Tibial nerve (tissue), 4 donors: Measurements from ENCODE around the gene ZBTB20. TPM values are rescaled to one million over a fixed set of nuclear protein-coding genes. Genes with fewer than 3 reads are reported as not detected.
A peak's percentile ranks its signal among the peaks of the same experiment; 100 is the strongest.

Source experiments
- DNase-seq, 2 donors: peaks; one replicate each; pipeline ENCODE4 v3.0.0-alpha.2; 2019; ENCODE audit warnings: low spot score in 2 of 2
- H3K27ac ChIP-seq, 4 donors: fragments of 200-600 bp; sonication (generic) in 3 of 4; one replicate each; pipeline ENCODE4 v1.5.1; 2017 to 2019; ENCODE audit warnings: mild to moderate bottlenecking in 1 of 4
- H3K27me3 ChIP-seq, 2 donors: fragments of 200-600 bp; sonication (generic) in 1 of 2; one replicate each; pipeline versions ENCODE4 v1.5.1 to v1.6.0; 2017 to 2019
- H3K36me3 ChIP-seq, 3 donors: fragments of 200-600 bp; sonication (generic); one replicate each; pipeline ENCODE4 v1.5.1; 2018 to 2019
- H3K4me1 ChIP-seq, 4 donors: fragments of 200-600 bp; sonication (generic) in 3 of 4; one replicate each; pipeline ENCODE4 v1.5.1; 2017 to 2019
- H3K4me3 ChIP-seq, 4 donors: fragments of 200-600 bp; sonication (generic) in 3 of 4; one replicate each; pipeline ENCODE4 v1.5.1; 2017 to 2019; ENCODE audit warnings: mild to moderate bottlenecking in 1 of 4, moderate library complexity in 1 of 4
- H3K9me3 ChIP-seq, 4 donors: fragments of 200-600 bp; sonication (generic) in 3 of 4; one replicate each; pipeline ENCODE4 v1.5.1; 2017 to 2019
- EP300 ChIP-seq, 2 donors: sonication (generic); formaldehyde crosslinking; IDR thresholded peaks; one replicate each; pipeline ENCODE4 v1.6.1; 2017; ENCODE audit warnings: antibody characterized with exemption in 2 of 2, mild to moderate bottlenecking in 1 of 2
- POLR2A ChIP-seq, 2 donors: fragments of 450-650 bp; IDR thresholded peaks; one replicate each; pipeline ENCODE4 v1.6.1; 2017; ENCODE audit warnings: antibody characterized with exemption in 2 of 2, mild to moderate bottlenecking in 2 of 2, moderate library complexity in 2 of 2
- WGBS, 2 donors: methylation state at CpG; one replicate each; pipeline ENCODE4 v1.1.5; 2018; 5-methylcytosine and 5-hydroxymethylcytosine counted together
- total RNA-seq, 4 donors: library from RNA; depleted of rRNA; stranded (reverse); fragments of >200 nt; gene quantifications; one replicate each; pipeline ENCODE4 v1.1.0, GENCODE V29; 2016
- TF ChIP-seq, protein P1 (sequence below), 5 experiments: fragments of 200-600 bp in 3 of 5; fragments of 450-650 bp in 2 of 5; sonication (generic) in 3 of 5; IDR thresholded peaks; one replicate each; pipeline ENCODE4 v1.5.1; 2016 to 2019; ENCODE audit warnings: antibody characterized with exemption in 5 of 5, mild to moderate bottlenecking in 3 of 5, moderate library complexity in 2 of 5

Gene ZBTB20
- total RNA-seq, 4 donors from 2014 or later, result 63.3 to 127 (median 102) TPM

DNA sequence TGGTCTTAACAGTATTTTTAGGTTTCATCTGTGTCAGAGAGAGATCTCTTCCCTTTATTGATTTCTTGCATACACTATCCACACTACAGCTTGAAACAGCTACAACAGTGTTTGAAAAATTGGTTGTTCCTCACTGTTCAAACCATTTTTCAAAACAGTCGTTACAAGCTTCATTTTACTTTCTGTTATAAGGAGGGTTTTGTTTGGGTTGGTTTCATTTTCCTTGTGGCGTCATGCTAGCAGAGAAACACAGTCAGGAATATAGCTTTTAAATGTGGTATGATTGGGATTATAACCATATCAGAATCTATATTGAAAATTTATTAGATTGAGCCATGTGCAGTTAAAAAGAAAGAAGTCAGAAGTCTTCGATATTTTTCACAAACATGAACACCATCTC, 400.6 kb downstream of the ZBTB20 start:
- WGBS, 2 donors, result 27 to 29% methylated on average over 3 of the region's 3 CpGs
- Histone ChIP-seq H3K4me3 (peak overlapping the region; percentile 20 to 31 (median 26)), H3K27me3 (no peaks in the 10 kb centered on the region), H3K27ac (peak overlapping the region; percentile 17 to 84 (median 53)), H3K36me3 (no peaks in the 10 kb centered on the region), H3K9me3 (no peaks in the 10 kb centered on the region), H3K4me1 (peaks cover 0 to 21% (median 9%) of the 10 kb centered on the region in 4 donors)
- DNase-seq, result no peak
- no peak for TF ChIP-seq POLR2A (IDR thresholded peaks at IDR 0.05)
- TF ChIP-seq EP300 (IDR thresholded peaks at IDR 0.05), result no peak
- TF ChIP-seq, protein P1, sequence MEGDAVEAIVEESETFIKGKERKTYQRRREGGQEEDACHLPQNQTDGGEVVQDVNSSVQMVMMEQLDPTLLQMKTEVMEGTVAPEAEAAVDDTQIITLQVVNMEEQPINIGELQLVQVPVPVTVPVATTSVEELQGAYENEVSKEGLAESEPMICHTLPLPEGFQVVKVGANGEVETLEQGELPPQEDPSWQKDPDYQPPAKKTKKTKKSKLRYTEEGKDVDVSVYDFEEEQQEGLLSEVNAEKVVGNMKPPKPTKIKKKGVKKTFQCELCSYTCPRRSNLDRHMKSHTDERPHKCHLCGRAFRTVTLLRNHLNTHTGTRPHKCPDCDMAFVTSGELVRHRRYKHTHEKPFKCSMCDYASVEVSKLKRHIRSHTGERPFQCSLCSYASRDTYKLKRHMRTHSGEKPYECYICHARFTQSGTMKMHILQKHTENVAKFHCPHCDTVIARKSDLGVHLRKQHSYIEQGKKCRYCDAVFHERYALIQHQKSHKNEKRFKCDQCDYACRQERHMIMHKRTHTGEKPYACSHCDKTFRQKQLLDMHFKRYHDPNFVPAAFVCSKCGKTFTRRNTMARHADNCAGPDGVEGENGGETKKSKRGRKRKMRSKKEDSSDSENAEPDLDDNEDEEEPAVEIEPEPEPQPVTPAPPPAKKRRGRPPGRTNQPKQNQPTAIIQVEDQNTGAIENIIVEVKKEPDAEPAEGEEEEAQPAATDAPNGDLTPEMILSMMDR (IDR thresholded peaks at IDR 0.05), result no peak

DNA sequence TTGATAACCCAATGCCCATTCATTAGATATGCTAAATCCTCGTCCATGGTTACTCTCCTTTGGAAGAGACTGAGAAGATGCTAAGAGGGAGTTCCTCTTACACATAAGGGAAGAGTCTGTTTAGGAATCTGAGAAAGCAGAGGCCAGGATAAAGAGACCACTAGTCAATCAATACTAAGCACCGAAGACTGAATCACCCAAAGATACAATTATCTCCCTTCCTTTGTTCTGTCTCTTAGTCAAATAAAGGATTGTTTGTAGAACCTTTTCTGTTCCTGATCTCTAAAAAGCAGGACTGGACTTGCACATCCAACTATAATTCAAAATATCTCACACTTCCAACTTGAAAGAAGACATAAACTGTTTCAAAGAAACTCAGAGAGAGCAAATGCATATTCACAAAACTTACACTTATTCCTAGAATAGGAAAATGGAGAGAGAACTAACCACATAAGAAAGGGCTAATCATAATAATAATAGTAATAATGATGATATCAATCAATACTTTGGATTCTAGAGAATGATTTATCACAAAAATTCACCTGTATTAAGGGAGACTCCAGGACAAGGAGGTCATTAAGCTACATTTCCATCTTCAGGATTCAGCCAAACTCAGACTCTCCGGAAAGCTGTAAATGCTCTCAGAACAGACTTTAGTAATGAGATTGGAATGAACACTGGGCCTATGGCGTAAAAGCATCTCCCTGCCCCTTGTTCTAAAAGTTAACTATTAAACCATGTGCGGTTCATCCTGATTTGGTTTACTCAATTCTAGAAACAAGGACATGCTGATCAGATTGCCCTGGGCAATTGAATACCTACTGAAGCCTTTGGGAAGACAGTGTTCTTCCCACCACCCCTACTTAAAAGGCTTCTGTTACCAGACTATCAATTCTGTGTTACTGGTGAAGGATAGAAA, 401.5 kb downstream of the ZBTB20 start:
- TF ChIP-seq, protein P1 (IDR thresholded peaks at IDR 0.05), result no peak
- TF ChIP-seq EP300 (IDR thresholded peaks at IDR 0.05), result peak in 1 of 2 donors; percentile 53
- H3K9me3 ChIP-seq, result no peaks in the 10 kb centered on the region
- H3K27me3 ChIP-seq, result no peaks in the 10 kb centered on the region
- H3K4me3 ChIP-seq, result peak overlapping the region in 3 of 4 donors; percentile 20 to 31 (median 30)
- H3K36me3 ChIP-seq, result no peaks in the 10 kb centered on the region
- peak overlapping the region; percentile 17 to 84 (median 53) for H3K27ac ChIP-seq
- peaks cover 0 to 21% (median 9%) of the 10 kb centered on the region in 4 donors for H3K4me1 ChIP-seq
- 39 to 41% methylated on average over 5 of the region's 5 CpGs for WGBS, 2 donors
- peak in 1 of 2 donors; percentile 21 for DNase-seq

DNA sequence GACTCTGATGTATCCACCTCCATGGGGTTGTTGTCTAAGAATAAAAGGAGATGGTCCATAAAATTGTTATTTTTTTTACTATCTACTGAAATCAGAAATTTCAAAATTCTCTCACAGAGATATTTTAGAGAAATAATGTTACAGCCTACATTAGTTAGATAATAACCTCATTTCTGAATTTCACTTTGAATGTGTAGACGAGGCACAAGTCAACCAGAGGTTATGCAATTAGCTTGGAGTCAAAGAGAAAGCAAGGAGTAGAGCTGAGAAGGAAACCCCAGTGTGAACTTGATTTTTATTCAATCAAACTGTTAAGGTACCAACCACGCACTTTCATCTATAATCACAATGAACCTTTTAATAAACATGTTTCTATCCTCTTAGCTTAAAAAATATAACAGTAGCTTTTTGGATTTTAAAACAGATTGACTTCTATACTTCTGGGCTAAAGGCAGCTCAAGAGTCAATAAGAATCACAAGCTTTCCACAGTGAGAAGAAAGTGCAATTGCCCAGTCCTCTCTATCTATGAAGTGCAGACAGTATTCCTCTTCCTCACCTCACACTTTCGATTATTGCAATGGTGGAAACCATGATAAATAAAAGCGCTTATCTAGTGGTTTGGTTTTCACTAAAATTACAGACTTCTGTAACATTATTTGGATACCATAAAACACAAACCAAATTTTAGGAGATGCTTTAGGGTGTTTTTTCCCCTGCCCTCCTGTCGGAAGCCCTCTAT, 403.2 kb downstream of the ZBTB20 start:
- H3K4me1 ChIP-seq, result peaks cover 0 to 21% (median 9%) of the 10 kb centered on the region in 4 donors
- no peak for DNase-seq
- TF ChIP-seq POLR2A (IDR thresholded peaks at IDR 0.05), result no peak
- TF ChIP-seq, protein P1 (IDR thresholded peaks at IDR 0.05), result no peak
- no peak for TF ChIP-seq EP300 (IDR thresholded peaks at IDR 0.05)
- H3K4me3 ChIP-seq, result no peak overlapping the region
- 91 to 96% methylated on average over 5 of the region's 5 CpGs for WGBS, 2 donors
- no peaks in the 10 kb centered on the region for H3K36me3 ChIP-seq
- H3K27ac ChIP-seq, result no peak overlapping the region
- no peaks in the 10 kb centered on the region for H3K27me3 ChIP-seq
- H3K9me3 ChIP-seq, result no peaks in the 10 kb centered on the region

DNA sequence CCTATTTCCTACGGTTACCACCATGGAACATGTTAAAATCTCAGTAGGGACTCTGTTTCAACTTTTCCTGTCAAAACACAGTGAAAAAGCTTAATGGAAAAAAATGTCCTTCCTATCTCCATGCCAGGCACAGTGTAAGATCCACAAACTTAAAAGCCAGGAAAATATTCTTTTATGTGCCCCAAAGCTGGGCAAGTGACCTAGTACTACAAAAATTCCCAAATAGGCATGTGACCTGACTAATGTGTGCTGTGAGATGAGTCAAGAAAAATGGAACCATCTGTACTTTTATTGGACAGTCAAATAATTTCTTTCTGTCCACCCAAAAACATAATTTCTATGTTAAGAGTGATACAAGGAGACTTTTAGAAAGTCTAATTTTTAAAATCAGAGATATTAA, 406.0 kb downstream of the ZBTB20 start:
- H3K4me3 ChIP-seq, result no peak overlapping the region
- no peak for DNase-seq
- no peak overlapping the region for H3K27ac ChIP-seq
- H3K4me1 ChIP-seq, result peaks cover 0 to 21% (median 5%) of the 10 kb centered on the region in 4 donors
- TF ChIP-seq EP300 (IDR thresholded peaks at IDR 0.05), result no peak
- TF ChIP-seq POLR2A (IDR thresholded peaks at IDR 0.05), result no peak
- TF ChIP-seq, protein P1 (IDR thresholded peaks at IDR 0.05), result no peak
- no peaks in the 10 kb centered on the region for H3K27me3 ChIP-seq
- WGBS, 2 donors, result 67 to 78% methylated on average over 1 of the region's 1 CpG
- no peaks in the 10 kb centered on the region for H3K36me3 ChIP-seq
- no peaks in the 10 kb centered on the region for H3K9me3 ChIP-seq
